H9 (cell line): Measurements from ENCODE around the gene BACH1. TPM values are rescaled to one million over a fixed set of nuclear protein-coding genes. Genes with fewer than 3 reads are reported as not detected.

Source experiments
- DNase-seq: peaks from one replicate; pipeline ENCODE4 v3.0.0-alpha.2; 2017
- H2AFZ ChIP-seq: one replicate; pipeline ENCODE4 v1.6.1; 2013; ENCODE audit warnings: mild to moderate bottlenecking, low read length, control low read depth, moderate library complexity
- H2AK5ac ChIP-seq: 2 replicates; pipeline ENCODE4 v1.6.1; 2013; ENCODE audit warnings: low read length, control low read depth, mixed read lengths; ENCODE audit not compliant: insufficient read length
- H2BK120ac ChIP-seq: one replicate; pipeline ENCODE4 v1.6.1; 2013; ENCODE audit warnings: low read depth, mild to moderate bottlenecking, low read length, control low read depth, inconsistent platforms; ENCODE audit not compliant: poor library complexity, severe bottlenecking
- H2BK12ac ChIP-seq: 2 replicates; pipeline ENCODE4 v1.6.1; 2013; ENCODE audit warnings: low read length, control low read depth, mixed read lengths, low read depth; ENCODE audit not compliant: insufficient read length
- H2BK15ac ChIP-seq: 2 replicates; pipeline ENCODE4 v1.6.1; 2013; ENCODE audit warnings: low read depth, low read length, control low read depth
- H2BK20ac ChIP-seq: one replicate; pipeline ENCODE4 v1.6.1; 2013; ENCODE audit warnings: low read depth, mild to moderate bottlenecking, low read length, control low read depth, inconsistent platforms; ENCODE audit not compliant: poor library complexity, severe bottlenecking
- H2BK5ac ChIP-seq: 2 replicates; pipeline ENCODE4 v1.6.1; 2013; ENCODE audit warnings: low read length, control low read depth, mixed read lengths; ENCODE audit not compliant: insufficient read length
- H3K14ac ChIP-seq: 2 replicates; pipeline ENCODE4 v1.6.1; 2013; ENCODE audit warnings: low read length, control low read depth; ENCODE audit not compliant: insufficient read depth
- H3K18ac ChIP-seq: 2 replicates; pipeline ENCODE4 v1.6.1; 2013; ENCODE audit warnings: low read depth, mild to moderate bottlenecking, mixed read lengths, low read length, control low read depth; ENCODE audit not compliant: insufficient read length
- H3K23ac ChIP-seq: 2 replicates; pipeline ENCODE4 v1.6.1; 2013; ENCODE audit warnings: low read length, control low read depth, mixed read lengths, low read depth; ENCODE audit not compliant: insufficient read length
- H3K23me2 ChIP-seq: 2 replicates; pipeline ENCODE4 v1.6.1; 2013; ENCODE audit warnings: low read depth, mild to moderate bottlenecking, mixed read lengths, low read length, control low read depth; ENCODE audit not compliant: insufficient read length, poor library complexity, severe bottlenecking
- H3K27ac ChIP-seq: 2 replicates; pipeline ENCODE4 v1.5.1; 2013; ENCODE audit warnings: low read length, control low read depth, mixed read lengths, low read depth; ENCODE audit not compliant: insufficient read length
- H3K27me3 ChIP-seq: 2 replicates; pipeline ENCODE4 v1.6.1; 2013; ENCODE audit warnings: low read length, control low read depth, inconsistent platforms; ENCODE audit not compliant: insufficient read depth
- H3K4ac ChIP-seq: 2 replicates; pipeline ENCODE4 v1.6.1; 2013; ENCODE audit warnings: low read depth, mild to moderate bottlenecking, control low read depth, inconsistent platforms, low read length, moderate library complexity
- H3K4me1 ChIP-seq: 2 replicates; pipeline ENCODE4 v1.6.1; 2013; ENCODE audit warnings: low read length, control low read depth, inconsistent platforms; ENCODE audit not compliant: insufficient read depth
- H3K4me2 ChIP-seq: 2 replicates; pipeline ENCODE4 v1.6.1; 2013; ENCODE audit warnings: low read length, control low read depth, mixed read lengths; ENCODE audit not compliant: insufficient read length, insufficient read depth
- H3K56ac ChIP-seq: 2 replicates; pipeline ENCODE4 v1.6.1; 2013; ENCODE audit warnings: low read depth, mild to moderate bottlenecking, mixed read lengths, low read length, control low read depth; ENCODE audit not compliant: insufficient read length
- H3K79me1 ChIP-seq: 2 replicates; pipeline ENCODE4 v1.6.1; 2013; ENCODE audit warnings: low read depth, mild to moderate bottlenecking, moderate library complexity, low read length, control low read depth, inconsistent platforms; ENCODE audit not compliant: insufficient read depth, poor library complexity, severe bottlenecking
- H3K79me2 ChIP-seq: 2 replicates; pipeline ENCODE4 v1.6.1; 2013; ENCODE audit warnings: low read length, control low read depth, inconsistent platforms; ENCODE audit not compliant: insufficient read depth
- H3K9ac ChIP-seq: 2 replicates; pipeline ENCODE4 v1.6.1; 2013; ENCODE audit warnings: low read length, control low read depth, mixed read lengths; ENCODE audit not compliant: insufficient read length; ENCODE audit errors: extremely low read depth
- H3K9me3 ChIP-seq: one replicate; pipeline ENCODE4 v1.6.1; 2013; ENCODE audit warnings: low read depth, low read length, inconsistent platforms; ENCODE audit not compliant: control insufficient read depth
- H3T11ph ChIP-seq: one replicate; pipeline ENCODE4 v1.6.1; 2013; ENCODE audit warnings: mild to moderate bottlenecking, low read length, control low read depth, inconsistent platforms
- H4K20me1 ChIP-seq: one replicate; pipeline ENCODE4 v1.6.1; 2013; ENCODE audit not compliant: control insufficient read depth, insufficient read length, insufficient read depth
- H4K5ac ChIP-seq: 2 replicates; pipeline ENCODE4 v1.6.1; 2013; ENCODE audit warnings: low read depth, mild to moderate bottlenecking, mixed read lengths, low read length, control low read depth; ENCODE audit not compliant: insufficient read length
- H4K8ac ChIP-seq: replicated peaks from 2 replicates; pipeline ENCODE4 v1.6.1; 2013; ENCODE audit warnings: low read length, control low read depth, mixed read lengths, low read depth; ENCODE audit not compliant: insufficient read length
- H4K91ac ChIP-seq: 2 replicates; pipeline ENCODE4 v1.6.1; 2013; ENCODE audit warnings: low read depth, mild to moderate bottlenecking, moderate library complexity, mixed read lengths, low read length, control low read depth; ENCODE audit not compliant: insufficient read length
- H3K27ac Mint-ChIP-seq, 3 experiments: 2 replicates in 2 of 3; 3 replicates in 1 of 3; pipeline ENCODE4 v1.8.0; 2020 to 2021; ENCODE audit warnings: mixed read lengths in 3 of 3, mild to moderate bottlenecking in 1 of 3, moderate library complexity in 1 of 3
- H3K27me3 Mint-ChIP-seq: 2 replicates; pipeline ENCODE4 v1.8.0; 2021; ENCODE audit warnings: low read depth, mild to moderate bottlenecking, moderate library complexity, mixed read lengths
- H3K36me3 Mint-ChIP-seq, 3 experiments: 2 replicates in 2 of 3; 3 replicates in 1 of 3; pipeline ENCODE4 v1.8.0; 2020 to 2021; ENCODE audit warnings: low read depth in 3 of 3, mixed read lengths in 3 of 3; ENCODE audit not compliant: insufficient read depth in 1 of 3
- H3K4me1 Mint-ChIP-seq, 2 experiments: 2 replicates each; pipeline ENCODE4 v1.8.0; 2020; ENCODE audit warnings: mixed read lengths in 2 of 2
- H3K4me3 Mint-ChIP-seq, 2 experiments: 2 replicates in 1 of 2; 3 replicates in 1 of 2; pipeline ENCODE4 v1.8.0; 2020 to 2021; ENCODE audit warnings: mild to moderate bottlenecking in 2 of 2, mixed read lengths in 2 of 2, moderate library complexity in 1 of 2
- H3K9me3 Mint-ChIP-seq, 2 experiments: 2 replicates in 1 of 2; 3 replicates in 1 of 2; pipeline ENCODE4 v1.8.0; 2020; ENCODE audit warnings: mild to moderate bottlenecking in 2 of 2, mixed read lengths in 2 of 2, moderate library complexity in 1 of 2
- WGBS: extraction: QIAGEN DNeasy Blood & Tissue Kit; methylation state at CpG from one replicate; pipeline ENCODE4 v1.1.7; 2013; ENCODE audit warnings: missing lambda C conversion rate, low lambda C conversion rate, mixed read lengths; ENCODE audit not compliant: insufficient read length; ENCODE audit errors: extremely low coverage; 5-methylcytosine and 5-hydroxymethylcytosine counted together
- total RNA-seq: library from RNA; stranded (reverse); gene quantifications from 2 replicates; pipeline ENCODE4 v1.2.1, GENCODE V29; 2021
- TF ChIP-seq, protein P1 (sequence below): fragments of 200-600 bp; sonication (generic); conservative IDR thresholded peaks from 3 replicates; pipeline ENCODE4 v1.8.0; 2021; ENCODE audit warnings: antibody characterized with exemption, mild to moderate bottlenecking

Gene BACH1
- total RNA-seq, 1 experiment from 2014 or later: 42.4 TPM

GRCh38 chr21:29333406-29333805 lies 34.7 kb downstream of the BACH1 start:
- H3K27me3 ChIP-seq: no peaks in the 10 kb centered on the region
- DNase-seq: no peak
- H3K23me2 ChIP-seq: no peaks in the 10 kb centered on the region
- H3K4me2 ChIP-seq: no peak overlapping the region
- no peak overlapping the region for H2BK5ac ChIP-seq
- no peaks in the 10 kb centered on the region; the same call in 1 of the 2 replicates for H3K79me2 ChIP-seq
- no peak overlapping the region for H2BK15ac ChIP-seq
- no peak overlapping the region for H3K9ac ChIP-seq
- no peaks in the 10 kb centered on the region for H3K9me3 ChIP-seq
- no CpG with 5 or more reads among the region's 1 CpG for WGBS
- H3K56ac ChIP-seq: no peak overlapping the region
- H2AK5ac ChIP-seq: no peak overlapping the region
- Mint-ChIP-seq H3K4me3 (no peak overlapping the region), H3K36me3 (peaks cover 3 to 9% (median 6%) of the 10 kb centered on the region in 3 experiments; a peak in 5 of 7 replicates), H3K27me3 (no peaks in the 10 kb centered on the region), H3K9me3 (no peaks in the 10 kb centered on the region), H3K27ac (no peak overlapping the region), H3K4me1 (no peaks in the 10 kb centered on the region)
- H3K14ac ChIP-seq: no peak overlapping the region
- no peak overlapping the region for H4K8ac ChIP-seq
- no peaks in the 10 kb centered on the region for H3K4me1 ChIP-seq
- no peak overlapping the region for H3K18ac ChIP-seq
- no peak overlapping the region for H2BK120ac ChIP-seq
- H2BK20ac ChIP-seq: no peak overlapping the region
- H3T11ph ChIP-seq: no peak overlapping the region
- no peak overlapping the region for H4K91ac ChIP-seq
- no peaks in the 10 kb centered on the region for H4K20me1 ChIP-seq
- TF ChIP-seq, protein P1, sequence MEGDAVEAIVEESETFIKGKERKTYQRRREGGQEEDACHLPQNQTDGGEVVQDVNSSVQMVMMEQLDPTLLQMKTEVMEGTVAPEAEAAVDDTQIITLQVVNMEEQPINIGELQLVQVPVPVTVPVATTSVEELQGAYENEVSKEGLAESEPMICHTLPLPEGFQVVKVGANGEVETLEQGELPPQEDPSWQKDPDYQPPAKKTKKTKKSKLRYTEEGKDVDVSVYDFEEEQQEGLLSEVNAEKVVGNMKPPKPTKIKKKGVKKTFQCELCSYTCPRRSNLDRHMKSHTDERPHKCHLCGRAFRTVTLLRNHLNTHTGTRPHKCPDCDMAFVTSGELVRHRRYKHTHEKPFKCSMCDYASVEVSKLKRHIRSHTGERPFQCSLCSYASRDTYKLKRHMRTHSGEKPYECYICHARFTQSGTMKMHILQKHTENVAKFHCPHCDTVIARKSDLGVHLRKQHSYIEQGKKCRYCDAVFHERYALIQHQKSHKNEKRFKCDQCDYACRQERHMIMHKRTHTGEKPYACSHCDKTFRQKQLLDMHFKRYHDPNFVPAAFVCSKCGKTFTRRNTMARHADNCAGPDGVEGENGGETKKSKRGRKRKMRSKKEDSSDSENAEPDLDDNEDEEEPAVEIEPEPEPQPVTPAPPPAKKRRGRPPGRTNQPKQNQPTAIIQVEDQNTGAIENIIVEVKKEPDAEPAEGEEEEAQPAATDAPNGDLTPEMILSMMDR: no peak
- no peak overlapping the region for H4K5ac ChIP-seq
- H2BK12ac ChIP-seq: no peak overlapping the region
- no peak overlapping the region for H3K23ac ChIP-seq
- peaks cover 3% of the 10 kb centered on the region for H3K79me1 ChIP-seq
- no peak overlapping the region for H3K27ac ChIP-seq
- H2AFZ ChIP-seq: no peak overlapping the region
- no peak overlapping the region for H3K4ac ChIP-seq
